HepG2 (cell line): ENCODE measurements around the gene SRXN1. TPM values are rescaled to one million over a fixed set of nuclear protein-coding genes. Genes with fewer than 3 reads are reported as not detected.

ENCODE experiments used
- CBX5 ChIP-seq: sonication (generic); formaldehyde crosslinking; IDR thresholded peaks from 2 replicates; pipeline ENCODE4 v1.4.0; 2020; ENCODE audit warnings: missing genetic modification reagents, borderline replicate concordance
- CTCF ChIP-seq: sonication (generic); formaldehyde crosslinking; IDR thresholded peaks from 2 replicates; pipeline ENCODE4 v1.5.0; 2020; ENCODE audit warnings: mild to moderate bottlenecking, missing genetic modification reagents, moderate library complexity
- GATA4 ChIP-seq: sonication (generic); IDR thresholded peaks from 2 replicates; pipeline ENCODE4 v1.6.1; 2016; ENCODE audit warnings: antibody characterized with exemption, low read depth, borderline replicate concordance
- GTF2F1 ChIP-seq: fragments of 150-350 bp; IDR thresholded peaks from 2 replicates; pipeline ENCODE4 v1.6.1; 2014; ENCODE audit warnings: low read length
- HBP1 ChIP-seq: IDR thresholded peaks from 2 replicates; pipeline ENCODE4 v1.6.1; 2016; ENCODE audit warnings: low read depth, control low read depth
- HMGA1 ChIP-seq: sonication (generic); formaldehyde crosslinking; conservative IDR thresholded peaks from 2 replicates; pipeline ENCODE4 v1.4.0; 2020; ENCODE audit warnings: missing genetic modification reagents
- HMGXB4 ChIP-seq, 2 experiments: sonication (generic) in 1 of 2; formaldehyde crosslinking in 1 of 2; IDR thresholded peaks; 2 replicates each; pipeline versions ENCODE4 v1.4.0 to v1.6.1; 2018 to 2020; ENCODE audit warnings: missing genetic modification reagents in 2 of 2, borderline replicate concordance in 1 of 2, low read depth in 1 of 2, mild to moderate bottlenecking in 1 of 2, missing biosample characterization in 1 of 2
- JDP2 ChIP-seq: sonication (generic); formaldehyde crosslinking; IDR thresholded peaks from 2 replicates; pipeline ENCODE4 v1.8.1; 2022; ENCODE audit warnings: missing genetic modification reagents, borderline replicate concordance
- LBX2 ChIP-seq: sonication (generic); formaldehyde crosslinking; IDR thresholded peaks from 2 replicates; pipeline ENCODE4 v1.5.0; 2020; ENCODE audit warnings: missing genetic modification reagents, mild to moderate bottlenecking, borderline replicate concordance
- MED1 ChIP-seq: sonication (generic); formaldehyde crosslinking; IDR thresholded peaks from 2 replicates; pipeline ENCODE4 v1.4.0; 2020; ENCODE audit warnings: missing genetic modification reagents
- NFE2L2 ChIP-seq: fragments of 150-350 bp; IDR thresholded peaks from 2 replicates; pipeline ENCODE4 v1.6.1; 2014; ENCODE audit warnings: low read length
- NR1H2 ChIP-seq: sonication (generic); formaldehyde crosslinking; IDR thresholded peaks from 2 replicates; pipeline ENCODE4 v1.8.1; 2022; ENCODE audit warnings: low read depth, missing genetic modification reagents, borderline replicate concordance
- ZBTB37 ChIP-seq: sonication (generic); formaldehyde crosslinking; IDR thresholded peaks from 2 replicates; pipeline ENCODE4 v1.4.0; 2020; ENCODE audit warnings: mild to moderate bottlenecking, missing genetic modification reagents
- ZC3H13 ChIP-seq: sonication (generic); formaldehyde crosslinking; IDR thresholded peaks from 2 replicates; pipeline ENCODE4 v1.8.1; 2023; ENCODE audit warnings: mild to moderate bottlenecking, missing genetic modification reagents, moderate library complexity
- ZFP36L1 ChIP-seq: sonication (generic); formaldehyde crosslinking; IDR thresholded peaks from 2 replicates; pipeline ENCODE4 v1.8.0; 2022; ENCODE audit warnings: mild to moderate bottlenecking, missing genetic modification reagents, moderate library complexity
- ZNF468 ChIP-seq: sonication (generic); formaldehyde crosslinking; IDR thresholded peaks from 2 replicates; pipeline ENCODE4 v1.8.0; 2022; ENCODE audit warnings: mild to moderate bottlenecking, moderate library complexity, missing genetic modification reagents
- ZNF510 ChIP-seq: sonication (generic); formaldehyde crosslinking; IDR thresholded peaks from 2 replicates; pipeline ENCODE4 v1.4.0; 2020; ENCODE audit warnings: low read depth, mild to moderate bottlenecking, missing genetic modification reagents
- ZNF703 ChIP-seq: sonication (generic); formaldehyde crosslinking; IDR thresholded peaks from 2 replicates; pipeline ENCODE4 v1.5.1; 2020; ENCODE audit warnings: missing genetic modification reagents, mild to moderate bottlenecking, moderate library complexity, borderline replicate concordance
- ZNF709 ChIP-seq: sonication (generic); formaldehyde crosslinking; IDR thresholded peaks from 2 replicates; pipeline ENCODE4 v1.5.0; 2020; ENCODE audit warnings: mild to moderate bottlenecking, missing genetic modification reagents
- ZSCAN21 ChIP-seq: sonication (generic); formaldehyde crosslinking; IDR thresholded peaks from 2 replicates; pipeline ENCODE4 v1.8.0; 2022; ENCODE audit warnings: mild to moderate bottlenecking, missing genetic modification reagents, moderate library complexity, borderline replicate concordance
- polyA plus RNA-seq, 8 experiments: library from polyadenylated mRNA; depleted of rRNA in 3 of 8; stranded (reverse) in 7 of 8; unstranded in 1 of 8; fragments of >200 nt; fragmentation: Illumina TruSeq in 4 of 8; extraction: Trizol in 4 of 8; gene quantifications; 2 replicates each; pipeline versions ENCODE4 v1.2.1 to v1.2.3, GENCODE V29; 2011 to 2016; ENCODE audit warnings: low read depth in 4 of 8, missing spikeins in 1 of 8, mixed read lengths in 1 of 8; ENCODE audit not compliant: insufficient read depth in 1 of 8
- total RNA-seq, 5 experiments: library from RNA; depleted of rRNA; stranded (reverse); fragments of >200 nt; fragmentation: Illumina TruSeq; extraction: Trizol; gene quantifications; 2 replicates each; pipeline ENCODE4 v1.2.3, GENCODE V29; 2016; ENCODE audit warnings: low read depth in 1 of 5

Gene SRXN1
- total and polyA plus RNA-seq, 2 of the 13 experiments (the other 11 are each of a cell fraction or from before 2014, with no cell fraction given) = 29.9 to 87.7 TPM

- TF ChIP-seq ZNF510 (CRISPR knock-in tag) = no peak; the same call in 1 of the 2 replicates
- no peak for TF ChIP-seq GATA4
- no peak for TF ChIP-seq HBP1
- no peak for TF ChIP-seq GTF2F1
- 0 out of 2 replicates have a peak, but pooled peaks have one; percentile 19 for TF ChIP-seq ZSCAN21 (CRISPR knock-in tag)
- TF ChIP-seq ZFP36L1 (CRISPR knock-in tag) = no peak
- no peak for TF ChIP-seq NR1H2 (CRISPR knock-in tag)
- TF ChIP-seq JDP2 (CRISPR knock-in tag) = no peak
- TF ChIP-seq CBX5 (CRISPR knock-in tag) = peak; percentile 86
- no peak; the same call in 1 of the 2 replicates for TF ChIP-seq ZNF709 (CRISPR knock-in tag)
- TF ChIP-seq CTCF (CRISPR knock-in tag) = no peak
- TF ChIP-seq ZNF703 (CRISPR knock-in tag) = no peak
- TF ChIP-seq ZC3H13 (CRISPR knock-in tag) = peak; percentile 22; the same call in 1 of the 2 replicates
- no peak for TF ChIP-seq HMGA1 (CRISPR knock-in tag)
- TF ChIP-seq HMGXB4 (CRISPR knock-in tag; IDR thresholded peaks at IDR 0.05; ENCODE audit: borderline replicate concordance in 1 of 2, low read depth in 1 of 2) = peak in 1 of 2 experiments; percentile 14; a peak in 2 of 4 replicates
- no peak for TF ChIP-seq NFE2L2
- peak; percentile 22; the same call in 1 of the 2 replicates for TF ChIP-seq LBX2 (CRISPR knock-in tag)
- no peak for TF ChIP-seq ZNF468
- no peak; the same call in 1 of the 2 replicates for TF ChIP-seq MED1 (CRISPR knock-in tag)
- peak; percentile 64; the same call in 1 of the 2 replicates for TF ChIP-seq ZBTB37 (CRISPR knock-in tag)
These were observed 803 bp upstream of the SRXN1 start (continued) for GRCh38 chr20:653590-654416.
